ENCODE measurements around the gene CCDC170.
"Not testable (repeated sequence)": the region's sequence is repeated elsewhere in the genome, so short reads cannot be mapped to it uniquely, and the experiment has no call there.

CCDC170 gene

GRCh38 chr6:151502499-151502898 is 8.7 kb downstream of the CCDC170 start:
- no peak for ATAC-seq (replicated peaks)
- H3K27ac Mint-ChIP-seq = no peak overlapping the region

GRCh38 chr6:151506761-151507160 is 12.9 kb downstream of the CCDC170 start:
- H3K27me3 Mint-ChIP-seq = peaks cover 5 to 9% of the 10 kb centered on the region in 2 donors
- DNase-seq = no peak
- no peaks in the 10 kb centered on the region for H3K4me1 Mint-ChIP-seq
- no peaks in the 10 kb centered on the region for H3K36me3 Mint-ChIP-seq
- ATAC-seq (replicated peaks) = no peak
- no peaks in the 10 kb centered on the region for H3K9me3 Mint-ChIP-seq
- H3K27ac Mint-ChIP-seq = no peak overlapping the region
- H3K4me3 Mint-ChIP-seq = no peak overlapping the region

More at GRCh38 chr6:151502499-151502898, 8.7 kb downstream of the CCDC170 start:
- Mint-ChIP-seq H3K27me3 (peaks cover 11 to 13% of the 10 kb centered on the region in 2 donors), H3K4me1 (peaks cover 0 to 6% of the 10 kb centered on the region in 2 donors), H3K4me3 (no peak overlapping the region), H3K36me3 (no peaks in the 10 kb centered on the region), H3K9me3 (no peaks in the 10 kb centered on the region)
- no peak for DNase-seq

GRCh38 chr6:151509048-151509447 is 15.2 kb downstream of the CCDC170 start:
- Mint-ChIP-seq H3K4me3 (no peak overlapping the region), H3K27me3 (peaks cover 0 to 3% of the 10 kb centered on the region in 2 donors), H3K27ac (no peak overlapping the region), H3K36me3 (no peaks in the 10 kb centered on the region), H3K9me3 (no peaks in the 10 kb centered on the region), H3K4me1 (no peaks in the 10 kb centered on the region)
- DNase-seq (no peak), ATAC-seq (replicated peaks) (no peak)

- DNase-seq = no peak
- no peak overlapping the region for H3K4me3 Mint-ChIP-seq
Measured at GRCh38 chr6:151512481-151512880, 18.7 kb downstream of the CCDC170 start.

GRCh38 chr6:151514000-151514730 is 20.3 kb downstream of the CCDC170 start:
- H3K36me3 Mint-ChIP-seq = peaks cover 5 to 8% of the 10 kb centered on the region in 2 donors
- no peaks in the 10 kb centered on the region for H3K4me1 Mint-ChIP-seq
- H3K9me3 Mint-ChIP-seq = peaks cover 11 to 12% of the 10 kb centered on the region in 2 donors
- DNase-seq (no peak), ATAC-seq (replicated peaks) (no peak)
- no peak overlapping the region for H3K4me3 Mint-ChIP-seq
- H3K27ac Mint-ChIP-seq = no peak overlapping the region
- H3K27me3 Mint-ChIP-seq = peaks cover 4 to 7% of the 10 kb centered on the region in 2 donors

More at GRCh38 chr6:151512481-151512880, 18.7 kb downstream of the CCDC170 start:
- Mint-ChIP-seq H3K4me1 (no peaks in the 10 kb centered on the region), H3K27ac (no peak overlapping the region), H3K36me3 (peaks cover 4 to 5% of the 10 kb centered on the region in 2 donors), H3K27me3 (peaks cover 4 to 7% of the 10 kb centered on the region in 2 donors), H3K9me3 (peaks cover 5 to 6% of the 10 kb centered on the region in 2 donors)
- no peak for ATAC-seq (replicated peaks)

- peaks cover 5 to 11% of the 10 kb centered on the region in 2 donors for H3K36me3 Mint-ChIP-seq
- DNase-seq; H3K4me1 Mint-ChIP-seq; ATAC-seq (replicated peaks); H3K4me3 Mint-ChIP-seq; H3K27ac Mint-ChIP-seq: not testable (repeated sequence)
- peaks cover 4 to 15% of the 10 kb centered on the region in 2 donors for H3K27me3 Mint-ChIP-seq
- peaks cover 20 to 25% of the 10 kb centered on the region in 2 donors for H3K9me3 Mint-ChIP-seq
Measured at GRCh38 chr6:151518992-151519391, 25.2 kb downstream of the CCDC170 start.

GRCh38 chr6:151523034-151523433 is 29.2 kb downstream of the CCDC170 start:
- Mint-ChIP-seq H3K27me3 (peaks cover 8% of the 10 kb centered on the region in 2 donors), H3K36me3 (peaks cover 2 to 6% of the 10 kb centered on the region in 2 donors), H3K27ac (no peak overlapping the region), H3K4me3 (no peak overlapping the region), H3K4me1 (no peaks in the 10 kb centered on the region), H3K9me3 (peaks cover 18 to 25% of the 10 kb centered on the region in 2 donors)
- ATAC-seq (replicated peaks) (no peak), DNase-seq (no peak)

GRCh38 chr6:151524059-151524458 is 30.2 kb downstream of the CCDC170 start:
- DNase-seq (no peak), ATAC-seq (replicated peaks) (no peak)
- H3K9me3 Mint-ChIP-seq = peaks cover 13 to 19% of the 10 kb centered on the region in 2 donors
- H3K4me1 Mint-ChIP-seq = no peaks in the 10 kb centered on the region
- no peak overlapping the region for H3K27ac Mint-ChIP-seq
- H3K27me3 Mint-ChIP-seq = peaks cover 8% of the 10 kb centered on the region in 2 donors
- no peak overlapping the region for H3K4me3 Mint-ChIP-seq
- H3K36me3 Mint-ChIP-seq = peaks cover 2 to 3% of the 10 kb centered on the region in 2 donors

GRCh38 chr6:151534576-151534975 is 40.8 kb downstream of the CCDC170 start:
- Mint-ChIP-seq H3K4me1 (no peaks in the 10 kb centered on the region), H3K9me3 (peaks cover 10 to 11% of the 10 kb centered on the region in 2 donors), H3K27me3 (peaks cover 3 to 10% of the 10 kb centered on the region in 2 donors), H3K36me3 (peaks cover 0 to 2% of the 10 kb centered on the region in 2 donors), H3K27ac (no peak overlapping the region), H3K4me3 (no peak overlapping the region)
- ATAC-seq (replicated peaks) (no peak), DNase-seq (no peak)

- Mint-ChIP-seq H3K4me1 (no peaks in the 10 kb centered on the region), H3K27ac (peak overlapping the region; percentile 39), H3K27me3 (peaks cover 0 to 8% of the 10 kb centered on the region in 2 donors), H3K9me3 (peaks cover 12 to 16% of the 10 kb centered on the region in 2 donors), H3K36me3 (peaks cover 0 to 3% of the 10 kb centered on the region in 2 donors), H3K4me3 (no peak overlapping the region)
- no peak for DNase-seq
- no peak for ATAC-seq (replicated peaks)
Measured at GRCh38 chr6:151535476-151536187, 41.8 kb downstream of the CCDC170 start.

GRCh38 chr6:151536188-151536479 is 42.3 kb downstream of the CCDC170 start:
- peaks cover 12 to 21% of the 10 kb centered on the region in 2 donors for H3K9me3 Mint-ChIP-seq
- H3K27me3 Mint-ChIP-seq = peaks cover 0 to 8% of the 10 kb centered on the region in 2 donors
- ATAC-seq (replicated peaks) = no peak
- no peaks in the 10 kb centered on the region for H3K4me1 Mint-ChIP-seq
- DNase-seq = no peak
- peaks cover 0 to 3% of the 10 kb centered on the region in 2 donors for H3K36me3 Mint-ChIP-seq
- no peak overlapping the region for H3K27ac Mint-ChIP-seq
- H3K4me3 Mint-ChIP-seq = no peak overlapping the region

GRCh38 chr6:151537556-151537955 is 43.7 kb downstream of the CCDC170 start:
- DNase-seq (no peak), ATAC-seq (replicated peaks) (no peak)
- H3K4me1 Mint-ChIP-seq = no peaks in the 10 kb centered on the region
- no peak overlapping the region for H3K27ac Mint-ChIP-seq
- H3K27me3 Mint-ChIP-seq = peaks cover 0 to 8% of the 10 kb centered on the region in 2 donors
- no peak overlapping the region for H3K4me3 Mint-ChIP-seq
- H3K36me3 Mint-ChIP-seq = peaks cover 0 to 3% of the 10 kb centered on the region in 2 donors
- H3K9me3 Mint-ChIP-seq = peaks cover 10 to 18% of the 10 kb centered on the region in 2 donors

- Mint-ChIP-seq H3K9me3 (peaks cover 10 to 18% of the 10 kb centered on the region in 2 donors), H3K4me1 (no peaks in the 10 kb centered on the region), H3K36me3 (peaks cover 0 to 3% of the 10 kb centered on the region in 2 donors), H3K27me3 (peaks cover 0 to 8% of the 10 kb centered on the region in 2 donors), H3K4me3 (no peak overlapping the region), H3K27ac (no peak overlapping the region)
- DNase-seq (no peak), ATAC-seq (replicated peaks) (no peak)
Measured at GRCh38 chr6:151539506-151540268, 45.9 kb downstream of the CCDC170 start.

- H3K27ac Mint-ChIP-seq = no peak overlapping the region
- ATAC-seq (replicated peaks) = no peak
- H3K36me3 Mint-ChIP-seq = peaks cover 0 to 3% of the 10 kb centered on the region in 2 donors
- DNase-seq = no peak
- peaks cover 0 to 6% of the 10 kb centered on the region in 2 donors for H3K27me3 Mint-ChIP-seq
- H3K4me3 Mint-ChIP-seq = no peak overlapping the region
- H3K4me1 Mint-ChIP-seq = no peaks in the 10 kb centered on the region
- peaks cover 7 to 15% of the 10 kb centered on the region in 2 donors for H3K9me3 Mint-ChIP-seq
Measured at GRCh38 chr6:151544453-151544852, 50.6 kb downstream of the CCDC170 start.

All from stimulated activated naive B cell treated with anti-CD40 and anti-IgM and Interleukin-4, amounts not matched to agents 10 μg/mL and 1 μg/mL and 100 μg/mL, for 72 hours (primary cell).